Measurements from ENCODE around the gene RAD51B. TPM values are rescaled to one million over a fixed set of nuclear protein-coding genes. Genes with fewer than 3 reads are reported as not detected.

The RAD51B gene
- total and polyA plus RNA-seq, 9 of the 15 experiments (the other 6 are each of a cell fraction or from before 2014, with no cell fraction given), result 8.5 to 17.3 (median 11.3) TPM

DNA sequence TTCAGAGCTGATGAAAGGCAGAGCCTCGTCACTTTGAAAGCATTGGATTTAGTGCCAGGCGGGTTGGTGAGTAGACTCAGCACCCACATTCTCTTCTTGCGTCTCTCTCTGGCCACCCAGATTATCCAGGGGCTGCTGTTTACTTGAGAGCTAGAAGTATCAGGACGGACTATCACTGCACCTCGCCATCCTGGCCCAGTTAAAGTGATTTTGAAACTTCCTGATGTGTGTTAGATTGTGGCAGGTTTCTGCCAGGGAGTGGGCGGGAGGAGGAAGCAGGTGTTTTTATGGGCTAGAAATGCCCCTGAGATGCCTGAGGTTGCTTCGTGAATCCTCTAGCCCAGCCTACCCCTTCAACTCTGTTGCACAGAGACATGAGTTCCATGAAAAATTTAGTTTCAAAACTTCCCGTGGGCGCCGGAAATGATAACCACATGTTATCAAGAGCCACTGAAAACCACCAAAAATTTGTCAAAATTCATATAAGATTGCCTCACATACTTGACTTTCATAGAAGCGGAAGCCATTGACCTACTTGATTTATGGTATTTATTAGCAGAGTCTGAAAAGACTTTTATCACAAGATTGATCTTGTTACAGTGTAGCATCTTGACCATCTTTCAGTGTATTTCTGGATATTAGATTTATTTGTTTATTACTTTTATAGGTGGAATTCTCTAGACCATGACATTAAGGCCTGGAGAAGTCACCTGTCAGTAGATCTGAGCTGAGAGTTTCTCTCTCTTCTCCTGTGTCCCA is 466.0 kb downstream of the RAD51B start:
- H2AFZ ChIP-seq (ENCODE audit: low read depth, low read length), result no peak overlapping the region
- no peak for ATAC-seq
- no peak for DNase-seq (ENCODE audit: extremely low read depth in 1 of 4, low spot score in 3 of 4)
- 66% methylated on average over 9 of the region's 11 CpGs for WGBS (ENCODE audit: insufficient coverage, low coverage, missing lambda C conversion rate)
- FAIRE-seq, result no peak
- H4K20me1 ChIP-seq (replicated peaks; ENCODE audit: control insufficient read depth, insufficient read depth, low read length), result no peaks in the 10 kb centered on the region
- H3K4me1 ChIP-seq (replicated peaks in 1 of 2; ENCODE audit: control insufficient read depth in 2 of 2, insufficient read depth in 2 of 2, low read length in 2 of 2), result peaks cover 0 to 5% of the 10 kb centered on the region in 2 experiments; a peak in 2 of 5 replicates
- H3K9ac ChIP-seq (ENCODE audit: insufficient read depth in 1 of 2, low read depth in 2 of 2, low read length in 2 of 2), result no peak overlapping the region
- no peaks in the 10 kb centered on the region for H3K36me3 ChIP-seq (ENCODE audit: control insufficient read depth, insufficient read depth, low read length)
- no peaks in the 10 kb centered on the region for H3K9me3 ChIP-seq (replicated peaks; ENCODE audit: control insufficient read depth, insufficient read depth, low read depth, low read length)
- in situ Hi-C loops (cut with MboI) (no loop called here), intact Hi-C loops (cut with micrococcal nuclease) (no loop called here)
- no peaks in the 10 kb centered on the region for H3K27me3 ChIP-seq (ENCODE audit: control insufficient read depth in 2 of 2, insufficient read depth in 2 of 2, low read length in 2 of 2)
- H3K27ac ChIP-seq (ENCODE audit: extremely low read depth, low read depth, low read length), result no peak overlapping the region
- H3K9me1 ChIP-seq (ENCODE audit: control insufficient read depth, insufficient read depth, low read length), result no peaks in the 10 kb centered on the region
- 0 out of 2 replicates have a peak, but pooled peaks have one; percentile 19 for TF ChIP-seq GABPA (tag; conservative IDR thresholded peaks at IDR 0.05; ENCODE audit: low read depth)
- TF ChIP-seq ZNF445 (CRISPR knock-in tag; IDR thresholded peaks at IDR 0.05; ENCODE audit: low read depth), result no peak
- TF ChIP-seq, protein P1, sequence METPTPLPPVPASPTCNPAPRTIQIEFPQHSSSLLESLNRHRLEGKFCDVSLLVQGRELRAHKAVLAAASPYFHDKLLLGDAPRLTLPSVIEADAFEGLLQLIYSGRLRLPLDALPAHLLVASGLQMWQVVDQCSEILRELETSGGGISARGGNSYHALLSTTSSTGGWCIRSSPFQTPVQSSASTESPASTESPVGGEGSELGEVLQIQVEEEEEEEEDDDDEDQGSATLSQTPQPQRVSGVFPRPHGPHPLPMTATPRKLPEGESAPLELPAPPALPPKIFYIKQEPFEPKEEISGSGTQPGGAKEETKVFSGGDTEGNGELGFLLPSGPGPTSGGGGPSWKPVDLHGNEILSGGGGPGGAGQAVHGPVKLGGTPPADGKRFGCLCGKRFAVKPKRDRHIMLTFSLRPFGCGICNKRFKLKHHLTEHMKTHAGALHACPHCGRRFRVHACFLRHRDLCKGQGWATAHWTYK (CRISPR knock-in tag; IDR thresholded peaks at IDR 0.05), result 0 out of 2 replicates have a peak, but pooled peaks have one; percentile 30
- no peak overlapping the region for H3K4me2 ChIP-seq (ENCODE audit: insufficient read depth, low read length)
- no TSS peak for BruUV-seq (replicated peaks)
- CTCF ChIA-PET (ENCODE audit: low intra/inter-chr PET ratio), result no interaction called here
- POLR2A ChIA-PET, result no interaction called here
- H3K4me3 ChIP-seq, result no peak overlapping the region
- no peaks in the 10 kb centered on the region for H3K79me2 ChIP-seq (ENCODE audit: control insufficient read depth, insufficient read depth, low read length)

All from K562 (cell line).